HG03469 (cell line): ENCODE measurements around the gene C15orf62.
A peak's percentile ranks its signal among the peaks of the same experiment; 100 is the strongest.

ENCODE experiments used
- ATAC-seq: cut with Tn5 transposase; IDR thresholded peaks from one replicate; pipeline ENCODE4 v1.9.1; 2021; ENCODE audit warnings: mild to moderate bottlenecking, moderate library complexity, moderate number of reproducible peaks; ENCODE audit not compliant: unreplicated experiment

C15orf62 gene

DNA sequence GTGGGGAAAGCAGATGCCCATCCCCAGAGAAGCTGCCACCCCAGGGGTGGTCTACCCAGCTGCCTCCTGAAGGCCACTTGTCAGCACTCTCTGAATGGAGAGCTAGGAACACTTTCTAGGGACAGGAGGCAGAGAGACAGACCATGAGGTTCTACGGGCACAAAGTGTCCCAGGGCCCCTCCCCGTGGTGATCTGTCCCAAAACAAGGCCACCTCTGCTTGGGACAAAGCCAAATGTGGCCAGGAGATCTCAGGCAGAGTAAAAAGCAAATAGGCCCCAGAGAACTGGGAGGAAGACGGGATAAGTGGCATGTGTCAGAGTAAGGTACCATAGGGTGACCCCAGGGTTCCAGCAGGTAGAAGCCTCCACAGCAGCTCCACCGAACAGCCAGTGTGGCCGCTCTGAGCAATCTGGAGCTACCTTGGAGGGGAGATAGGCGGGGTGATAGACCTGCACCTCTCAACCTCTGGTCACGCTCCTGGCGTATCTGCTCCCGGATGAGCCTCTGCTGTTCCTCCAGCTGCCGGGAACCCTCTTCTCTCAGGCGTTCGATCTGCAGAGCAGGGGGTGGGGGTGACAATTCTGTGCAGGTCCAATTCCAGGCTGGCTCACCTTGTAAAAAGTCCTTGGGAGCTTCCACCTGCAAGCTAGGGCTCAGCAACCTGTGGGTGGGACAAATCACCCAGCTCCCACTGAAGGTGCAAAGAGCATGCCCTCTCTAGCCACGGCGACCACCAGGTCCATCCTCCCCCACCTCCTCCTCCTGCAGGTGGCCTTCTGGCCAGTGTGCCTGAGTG, 6.2 kb downstream of the C15orf62 start:
- no peak for ATAC-seq

DNA sequence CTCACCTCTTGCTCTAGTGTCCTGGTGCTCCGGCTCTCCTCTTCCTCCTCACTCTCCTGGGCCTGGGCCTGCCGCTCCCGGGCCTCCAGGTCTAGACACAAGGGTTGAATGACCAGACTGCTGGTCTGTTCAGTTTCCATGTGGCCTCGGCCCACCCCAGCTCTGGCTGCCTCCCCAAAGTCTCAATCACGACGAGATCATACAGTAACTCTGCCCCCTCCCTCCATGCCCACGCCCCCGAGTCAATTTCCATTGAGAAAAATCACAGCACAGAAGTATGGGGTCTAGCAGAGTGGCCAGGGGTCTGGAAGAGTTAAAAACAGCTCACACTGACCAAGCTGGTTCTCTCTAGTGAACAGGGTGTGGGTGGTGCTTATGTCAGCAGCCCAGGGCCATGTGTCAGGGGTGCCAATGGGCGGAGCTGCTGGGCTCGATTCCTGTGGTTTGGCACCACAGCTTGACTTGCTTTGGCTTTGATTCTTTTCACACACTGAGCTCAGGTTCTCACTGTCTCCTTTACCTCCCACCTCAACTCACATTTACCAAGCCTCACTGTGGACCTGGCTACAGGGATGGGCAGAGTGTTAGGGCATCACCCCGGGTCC, 6.9 kb downstream of the C15orf62 start:
- no peak for ATAC-seq

DNA sequence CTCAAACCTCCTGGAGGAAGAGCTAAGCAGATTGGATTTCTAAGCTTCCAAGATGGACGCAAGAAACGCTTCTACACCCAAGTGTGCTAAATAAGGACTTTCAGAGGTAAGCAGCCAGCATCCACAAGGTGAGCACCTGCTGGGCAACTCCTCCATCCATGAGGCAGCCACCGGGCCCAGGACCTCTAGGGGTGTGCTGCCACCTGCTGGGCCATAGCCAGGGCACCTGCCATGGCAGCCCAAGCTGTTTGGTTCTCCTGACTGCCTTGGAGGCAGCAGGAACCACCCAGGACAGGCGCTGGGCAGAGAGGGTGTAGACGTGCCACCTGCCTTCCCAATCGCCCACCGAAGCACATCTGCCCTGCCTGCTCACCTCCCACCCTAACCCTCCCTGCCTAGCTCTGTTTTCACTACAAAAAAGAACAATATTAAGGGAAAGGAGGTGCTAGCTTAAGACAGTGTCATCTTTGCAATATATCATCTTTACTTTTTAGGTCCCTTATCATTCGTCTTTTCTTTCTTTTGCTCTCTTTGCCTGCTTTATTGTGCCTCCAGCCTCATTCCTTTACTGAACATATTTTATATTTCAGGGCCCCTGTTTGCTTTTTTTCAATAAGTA, 12.9 kb downstream of the C15orf62 start:
- ATAC-seq = no peak

DNA sequence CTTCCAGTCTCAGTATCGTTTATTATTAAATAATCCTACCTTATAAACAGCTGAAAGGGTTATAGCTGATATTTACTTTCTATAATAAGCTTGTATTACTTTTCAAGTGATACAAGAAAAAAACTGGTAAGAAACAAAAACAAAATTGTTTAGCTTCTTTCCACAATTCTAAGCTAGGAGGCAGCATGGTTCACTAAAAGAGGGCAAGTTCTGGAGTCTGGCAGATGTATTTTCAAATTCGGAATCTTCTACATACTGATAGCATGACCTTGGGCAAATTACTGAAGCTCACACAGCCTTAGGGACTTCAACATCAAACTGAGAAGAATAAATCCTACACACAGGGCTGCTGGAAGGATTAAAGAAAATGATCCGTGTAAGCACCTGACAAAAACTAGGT, 15.4 kb downstream of the C15orf62 start:
- ATAC-seq = no peak

DNA sequence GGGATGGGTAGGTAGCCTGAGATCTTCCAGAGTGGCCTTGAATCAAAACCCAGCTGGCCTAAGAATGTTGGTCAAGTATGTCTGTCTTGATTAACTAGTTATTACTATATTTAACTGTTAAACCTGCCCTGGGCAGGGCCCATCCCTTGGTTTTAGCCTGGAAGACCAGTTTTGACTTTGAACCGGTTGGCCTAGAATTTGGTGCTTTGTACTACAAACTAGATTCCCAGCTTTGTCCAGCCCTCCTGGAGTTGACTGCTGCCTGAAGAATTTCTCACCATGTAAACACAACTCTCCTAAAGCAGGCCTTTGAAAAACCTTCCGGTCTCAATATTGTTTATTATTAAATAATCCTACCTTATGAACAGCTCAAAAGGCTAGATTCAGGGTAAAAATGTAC, 16.0 kb downstream of the C15orf62 start:
- no peak for ATAC-seq

DNA sequence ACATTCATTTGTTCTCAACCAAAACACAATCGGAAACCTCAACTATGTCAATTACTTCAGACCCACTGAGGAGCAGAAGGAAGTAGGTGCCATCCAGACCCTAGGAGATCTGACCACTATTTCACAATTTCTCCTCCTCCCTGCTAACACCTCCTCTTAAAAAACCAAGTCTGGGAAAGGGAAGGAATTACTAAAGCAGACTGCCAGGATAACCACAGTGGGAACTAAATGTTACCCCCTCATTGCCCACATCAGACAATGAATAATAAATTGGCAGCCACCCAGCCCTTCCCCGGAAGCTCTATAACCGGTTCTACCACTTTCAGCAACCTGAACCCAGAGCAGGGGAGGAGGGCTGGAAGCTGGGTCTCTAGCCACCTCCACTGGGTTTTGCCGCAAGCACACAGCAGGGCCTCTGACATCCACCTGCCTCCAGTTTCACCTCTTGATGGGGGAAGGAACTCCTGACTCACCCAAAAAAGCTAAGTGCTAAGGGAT, 17.6 kb downstream of the C15orf62 start:
- ATAC-seq = no peak

DNA sequence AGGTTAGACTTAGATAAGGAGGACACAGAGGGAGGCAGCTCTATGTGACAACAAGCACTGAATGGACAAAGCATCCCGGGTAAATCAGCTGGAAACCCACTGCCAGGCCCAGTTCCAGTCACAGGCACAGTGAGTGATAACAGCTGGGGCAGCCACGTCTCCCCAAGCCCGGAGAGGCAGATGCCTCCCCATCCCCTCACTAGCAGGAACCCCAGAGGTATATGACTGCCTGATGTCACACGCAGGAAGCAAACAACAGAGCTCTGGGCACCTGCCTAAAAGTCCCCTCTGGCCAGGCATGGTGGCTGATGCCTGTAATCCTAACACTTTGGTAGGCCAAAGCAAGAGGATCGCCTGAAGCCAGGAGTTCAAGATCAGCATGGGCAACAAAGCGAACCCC, 18.2 kb downstream of the C15orf62 start:
- no peak for ATAC-seq

DNA sequence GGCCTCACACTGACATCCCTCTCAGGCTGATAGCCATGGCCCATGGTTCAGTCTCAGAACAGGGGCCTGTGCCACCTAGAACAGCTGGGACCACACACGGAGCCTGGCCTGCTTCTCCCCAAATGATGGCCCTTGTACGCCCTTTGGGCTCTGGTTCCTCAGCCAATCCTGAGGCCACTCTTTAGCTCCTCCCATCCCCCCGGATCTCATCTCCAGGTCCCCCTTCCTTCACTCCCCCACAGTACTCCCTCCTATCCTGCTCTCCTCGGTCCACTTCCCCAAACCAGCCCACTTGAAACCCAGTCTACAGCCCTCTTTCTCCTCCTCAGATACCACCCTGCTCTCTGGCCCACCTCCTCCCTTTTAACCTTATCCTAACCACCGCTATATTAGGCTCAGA, 19.3 kb downstream of the C15orf62 start:
- ATAC-seq = no peak

DNA sequence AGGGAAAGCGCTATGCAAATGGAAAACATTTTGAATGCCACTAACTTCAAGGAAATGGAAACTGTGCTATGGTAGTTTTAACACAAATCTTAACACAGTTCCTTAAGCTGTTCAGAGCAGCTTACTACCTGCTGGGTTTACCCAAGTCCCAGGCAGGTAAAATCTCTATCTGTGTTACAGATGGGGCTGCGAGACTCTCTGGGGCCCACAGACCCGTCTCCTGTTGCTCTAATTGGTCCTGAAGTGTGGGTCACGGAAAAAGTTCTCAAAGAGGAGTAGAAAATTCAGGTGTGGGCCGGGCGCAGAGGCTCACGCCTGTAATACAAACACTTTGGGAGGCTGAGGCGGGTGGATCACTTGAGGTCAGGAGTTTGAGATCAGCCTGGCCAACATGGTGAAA, 20.2 kb downstream of the C15orf62 start:
- ATAC-seq = no peak

DNA sequence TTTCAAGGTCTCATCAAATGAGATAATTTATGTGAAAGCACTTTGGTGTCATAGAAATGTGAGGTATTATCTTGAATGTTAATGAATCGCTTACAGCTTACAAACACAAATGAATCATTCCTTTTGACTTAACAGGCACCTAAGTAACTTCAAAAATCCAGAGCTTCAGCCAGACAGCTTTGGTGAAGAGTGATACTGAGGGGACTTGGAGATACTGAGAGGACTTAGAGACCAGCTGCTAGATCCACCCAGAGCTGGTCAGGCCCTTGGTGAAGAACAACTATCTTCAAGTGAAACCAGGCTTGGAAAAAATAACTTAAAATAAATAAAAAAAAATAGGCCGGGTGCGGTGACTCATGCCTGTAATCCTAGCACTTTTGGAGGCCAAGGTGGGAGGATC, 20.9 kb downstream of the C15orf62 start:
- no peak for ATAC-seq

DNA sequence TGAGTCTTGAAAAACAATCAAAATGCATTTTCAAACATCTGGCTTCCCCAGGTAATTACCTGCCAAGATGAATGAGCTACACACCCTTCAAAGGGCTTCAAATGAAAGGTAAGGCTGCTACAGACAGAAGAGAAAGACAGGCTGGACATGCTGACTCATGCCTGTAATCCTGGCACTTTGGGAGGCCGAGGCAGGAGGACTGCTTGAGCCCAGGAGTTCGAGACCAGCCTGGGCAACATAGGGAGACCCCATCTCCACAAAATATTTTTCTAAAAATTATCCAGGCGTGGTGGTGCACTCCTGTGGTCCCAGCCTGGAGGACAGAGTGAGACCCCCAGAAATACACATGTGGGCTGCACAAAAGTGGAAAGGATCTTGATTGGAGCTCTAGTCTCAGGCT, 22.6 kb downstream of the C15orf62 start:
- ATAC-seq = no peak

DNA sequence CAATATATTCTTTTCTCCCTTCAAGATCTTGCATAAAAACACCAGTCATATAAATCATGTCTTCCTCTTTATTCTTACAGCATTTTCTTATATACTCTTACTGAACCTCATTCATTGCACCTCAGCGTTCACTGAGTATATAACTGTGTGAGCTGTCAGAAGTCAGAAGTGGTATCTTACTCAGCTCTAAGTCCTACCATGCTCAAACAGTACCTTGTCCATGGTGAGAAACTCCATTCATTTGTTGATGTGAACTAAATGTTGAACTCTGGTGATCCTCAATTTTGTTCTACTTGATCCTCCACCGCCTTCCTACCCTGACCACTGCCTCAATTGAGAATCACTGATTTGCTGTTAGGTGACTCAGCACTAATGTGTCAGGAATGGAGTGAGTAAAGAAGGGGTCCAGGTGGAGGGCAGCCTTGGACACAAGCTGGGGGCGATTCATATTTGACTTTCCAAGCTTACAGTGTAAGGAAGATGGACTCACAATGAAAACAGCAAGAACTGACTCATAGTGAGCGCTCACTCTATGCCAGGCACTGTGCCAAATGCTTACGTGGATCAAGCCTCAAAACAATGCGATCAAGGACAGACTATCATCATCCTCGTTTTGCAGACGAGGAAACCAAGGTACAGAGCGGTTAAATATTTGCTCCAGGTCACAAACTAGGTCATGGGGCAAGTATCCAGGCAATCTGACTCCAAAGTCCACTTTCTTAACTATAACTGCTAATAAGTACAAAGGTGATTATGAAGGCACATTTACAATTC, 23.6 kb downstream of the C15orf62 start:
- ATAC-seq = no peak

DNA sequence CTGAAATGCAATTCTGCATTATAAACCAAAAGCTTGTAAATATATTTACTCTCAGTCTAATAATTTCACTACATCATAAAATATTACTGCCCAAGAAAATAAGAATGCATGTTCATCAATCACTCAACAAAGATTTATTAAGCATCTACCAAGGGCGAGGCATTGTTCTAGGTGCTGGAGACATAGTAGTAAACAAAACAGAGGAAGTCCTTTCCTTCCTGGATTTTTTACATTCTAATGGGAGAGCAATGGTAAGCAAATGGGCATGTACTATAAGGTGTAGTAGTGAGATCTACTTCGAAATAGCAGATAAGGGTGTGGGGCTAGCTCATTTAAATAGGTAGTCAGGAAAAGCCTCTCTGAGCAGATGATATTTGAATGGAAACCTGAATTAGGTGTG, 26.3 kb downstream of the C15orf62 start:
- ATAC-seq = no peak

DNA sequence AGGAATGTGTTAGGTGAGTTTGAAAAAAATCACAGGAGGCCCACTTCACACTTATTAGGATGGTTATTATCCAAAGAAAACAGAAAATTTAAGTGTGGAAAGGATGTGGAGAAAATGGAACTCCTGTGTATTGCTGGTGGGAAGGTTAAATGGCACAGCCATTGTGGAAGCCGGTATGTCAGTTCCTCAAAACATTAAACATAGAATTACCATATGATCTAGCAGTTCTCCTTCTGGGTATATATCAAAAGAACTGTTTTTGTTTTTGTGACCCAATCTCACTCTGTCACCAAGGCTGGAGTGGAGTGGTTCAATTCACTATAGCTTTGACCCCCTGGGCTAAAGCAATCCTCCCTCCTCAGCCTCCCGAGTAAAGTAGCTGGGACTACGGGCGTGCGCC, 26.7 kb downstream of the C15orf62 start:
- no peak for ATAC-seq

DNA sequence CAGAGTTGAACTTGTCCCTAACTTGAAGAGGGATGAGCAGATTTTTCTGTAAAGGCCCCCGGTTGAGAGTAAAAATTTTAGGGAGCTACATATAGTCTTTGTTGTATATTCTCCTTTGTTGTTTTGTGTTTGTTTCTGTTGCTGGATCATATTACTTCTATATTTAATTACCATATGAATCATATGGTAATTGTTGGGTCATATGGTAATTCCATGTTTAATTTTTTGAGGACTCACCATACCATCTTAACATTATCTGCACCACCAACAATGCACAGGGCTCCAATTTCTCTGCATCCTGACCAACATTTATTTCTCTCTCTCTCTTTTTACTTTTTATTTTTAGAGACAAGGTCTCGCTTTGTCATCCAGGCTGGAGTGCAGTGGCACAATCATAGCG, 29.7 kb downstream of the C15orf62 start:
- no peak for ATAC-seq

DNA sequence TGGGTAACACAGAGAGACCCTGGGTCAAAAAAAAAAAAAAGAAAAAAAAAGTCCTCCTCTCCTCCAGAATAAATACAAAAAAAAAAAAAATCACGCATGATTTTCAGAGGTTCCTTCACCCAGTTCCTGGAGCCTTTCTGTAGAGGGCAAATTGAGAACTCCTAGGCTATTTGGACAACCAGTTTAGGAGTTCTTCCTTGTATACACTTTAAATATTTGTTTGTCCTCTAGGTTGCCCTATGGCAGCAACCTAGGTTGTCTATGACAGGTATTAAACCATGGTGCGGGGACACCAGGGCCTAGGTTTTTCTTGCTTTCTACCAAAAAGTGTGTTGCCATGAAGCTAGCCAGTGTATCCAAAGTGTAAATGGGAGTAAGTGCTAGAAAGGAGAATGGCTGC, 33.3 kb downstream of the C15orf62 start:
- ATAC-seq = no peak

DNA sequence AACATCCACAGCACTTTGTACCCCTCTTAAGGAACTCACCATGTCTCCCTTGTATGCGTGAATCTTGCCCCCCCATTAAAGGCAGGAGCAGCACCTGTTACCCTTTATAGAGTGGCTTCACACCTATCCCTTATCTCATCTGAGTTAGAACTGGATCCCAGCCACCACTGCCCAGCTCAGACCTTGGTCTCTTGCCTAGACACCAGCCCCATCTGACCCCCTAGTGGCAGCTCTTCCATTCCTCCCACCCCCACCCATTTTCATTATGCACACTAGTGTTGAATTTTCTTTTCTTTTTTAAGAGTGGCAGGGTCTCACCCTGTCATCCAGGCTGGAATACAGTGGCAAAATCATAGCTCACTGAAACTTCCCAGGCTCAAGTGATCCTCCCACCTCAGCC, 33.9 kb downstream of the C15orf62 start:
- no peak for ATAC-seq

DNA sequence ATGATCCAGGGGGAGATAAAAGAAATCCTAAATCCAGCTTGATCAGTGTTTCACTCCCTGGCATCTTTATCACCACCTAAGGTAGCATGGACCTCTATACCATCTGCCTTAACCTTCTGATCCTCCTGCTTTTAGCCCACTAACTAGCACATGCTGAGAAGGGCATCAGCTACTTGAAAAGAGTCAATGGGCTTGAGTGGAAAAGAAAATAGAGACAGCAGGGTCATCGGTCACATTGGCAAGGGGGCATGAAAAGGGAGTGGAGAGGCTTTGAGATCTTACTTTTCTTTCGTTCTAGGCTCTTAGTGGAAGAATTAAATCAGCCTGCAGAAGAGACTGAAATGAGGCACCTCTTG, 36.9 kb downstream of the C15orf62 start:
- no peak for ATAC-seq

DNA sequence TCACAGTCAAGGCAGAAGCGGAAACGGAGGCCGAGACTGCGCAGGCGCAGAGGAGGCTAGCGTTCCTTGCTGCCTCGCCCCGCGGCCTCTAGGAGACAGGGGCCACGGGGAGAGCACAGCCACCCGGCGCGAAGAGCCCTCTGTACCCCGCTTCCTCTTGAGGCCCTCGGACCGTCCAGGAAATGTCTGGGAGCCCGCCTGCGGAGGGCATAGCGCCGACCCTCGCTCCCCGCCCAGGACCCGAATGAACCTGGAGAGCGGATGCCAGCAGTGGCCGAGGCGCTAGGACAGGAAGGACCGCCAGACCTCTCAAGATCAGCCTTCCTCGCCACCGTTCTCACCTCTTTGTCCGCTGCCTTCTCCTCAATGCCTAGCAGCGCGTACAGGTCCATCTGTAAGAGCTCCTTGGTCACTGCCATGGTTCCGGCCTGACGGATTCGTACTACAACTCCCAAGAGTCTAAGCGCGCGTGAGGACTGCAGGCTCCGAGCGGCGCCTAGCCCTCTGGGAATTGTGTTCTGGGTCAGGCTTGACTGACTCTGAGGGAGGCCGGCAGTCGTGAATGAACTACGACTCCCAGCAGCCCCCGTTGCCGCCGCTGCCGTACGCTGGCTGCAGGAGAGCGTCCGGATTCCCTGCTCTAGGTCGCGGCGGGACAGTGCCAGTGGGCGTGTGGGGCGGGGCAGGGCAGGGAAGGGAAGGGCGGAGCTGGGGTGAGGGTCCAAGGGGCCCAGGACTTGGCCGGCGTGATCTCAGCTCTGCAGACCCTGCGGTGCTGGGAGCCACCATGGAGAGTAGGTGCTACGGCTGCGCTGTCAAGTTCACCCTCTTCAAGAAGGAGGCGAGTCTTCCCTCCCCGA, 37.5 kb downstream of the C15orf62 start, which contains the start of the genes DNAJC17 and ZFYVE19:
TSS of gene DNAJC17 (minus strand) at position 446 of the 860 bp plus-strand sequence. CDS start at position 419, 27 bp downstream.
TSS of gene ZFYVE19 (plus strand) at position 62 of the 860 bp plus-strand sequence. CDS start at position 563, 501 bp downstream.
- peak; percentile 84 for ATAC-seq

DNA sequence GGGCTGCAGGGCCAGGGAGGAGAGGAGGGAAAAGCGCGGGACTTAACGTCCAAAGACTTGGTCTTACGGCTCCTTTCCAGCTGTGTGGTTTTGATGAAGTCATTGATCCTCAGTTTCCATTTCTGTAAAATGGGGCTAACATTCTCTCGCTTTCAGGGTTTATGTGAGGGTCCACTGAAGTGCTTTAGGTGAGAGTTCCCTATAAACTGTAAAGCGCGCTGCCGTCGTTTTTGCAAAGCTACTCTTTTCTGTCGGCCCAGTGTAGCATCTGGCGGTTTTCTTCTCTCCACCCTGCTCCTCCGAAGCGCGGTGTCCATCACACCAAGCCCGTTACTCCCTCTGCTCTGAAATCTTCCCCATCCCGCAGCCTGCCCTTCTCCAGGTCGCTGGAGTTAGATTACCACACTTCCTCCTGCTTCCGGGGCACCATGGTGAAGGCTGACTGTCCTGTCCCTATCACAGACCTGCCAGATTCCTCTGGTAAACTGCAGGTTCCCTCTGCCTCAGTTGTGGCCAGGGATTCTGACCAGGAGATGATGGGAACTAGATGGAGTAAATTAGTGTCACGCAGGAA, 38.2 kb downstream of the C15orf62 start:
- no peak for ATAC-seq
